ENCODE measurements around the gene KIRREL1. TPM values are rescaled to one million over a fixed set of nuclear protein-coding genes. Genes with fewer than 3 reads are reported as not detected.

The KIRREL1 gene
- total RNA-seq, 1 donor from 2014 or later = 51.6 TPM

GRCh38 chr1:157960773-157961172, 32.7 kb upstream of the KIRREL1 start:
- Mint-ChIP-seq H3K27me3 (peaks cover 45% of the 10 kb centered on the region), H3K4me3 (no peak overlapping the region), H3K36me3 (no peaks in the 10 kb centered on the region), H3K27ac (no peak overlapping the region), H3K9me3 (no peaks in the 10 kb centered on the region), H3K4me1 (ENCODE audit: unreplicated experiment) (peaks cover 7% of the 10 kb centered on the region)
- no peak for TF ChIP-seq CTCF (conservative IDR thresholded peaks at IDR 0.05)
- no peak for DNase-seq (ENCODE audit: extremely low spot score, unreplicated experiment)

- no peak for TF ChIP-seq CTCF (conservative IDR thresholded peaks at IDR 0.05)
- H3K27ac Mint-ChIP-seq = no peak overlapping the region
- no peak overlapping the region for H3K4me3 Mint-ChIP-seq
- H3K9me3 Mint-ChIP-seq = no peaks in the 10 kb centered on the region
- peaks cover 10% of the 10 kb centered on the region for H3K4me1 Mint-ChIP-seq (ENCODE audit: unreplicated experiment)
- no peaks in the 10 kb centered on the region for H3K36me3 Mint-ChIP-seq
- DNase-seq (ENCODE audit: extremely low spot score, unreplicated experiment) = no peak
- peaks cover 41% of the 10 kb centered on the region for H3K27me3 Mint-ChIP-seq
Observed at GRCh38 chr1:157961805-157962762, 31.4 kb upstream of the KIRREL1 start.

GRCh38 chr1:157963713-157964112, 29.7 kb upstream of the KIRREL1 start:
- Mint-ChIP-seq H3K27ac (no peak overlapping the region), H3K4me3 (no peak overlapping the region), H3K36me3 (no peaks in the 10 kb centered on the region), H3K4me1 (ENCODE audit: unreplicated experiment) (peaks cover 10% of the 10 kb centered on the region), H3K9me3 (no peaks in the 10 kb centered on the region), H3K27me3 (peaks cover 32% of the 10 kb centered on the region)
- DNase-seq (ENCODE audit: extremely low spot score, unreplicated experiment) = peak; percentile 78
- TF ChIP-seq CTCF (conservative IDR thresholded peaks at IDR 0.05) = peak; percentile 99

GRCh38 chr1:157965584-157965983, 27.9 kb upstream of the KIRREL1 start:
- no peak for TF ChIP-seq CTCF (conservative IDR thresholded peaks at IDR 0.05)
- Mint-ChIP-seq H3K27me3 (peaks cover 22% of the 10 kb centered on the region), H3K4me1 (ENCODE audit: unreplicated experiment) (peaks cover 10% of the 10 kb centered on the region), H3K36me3 (no peaks in the 10 kb centered on the region), H3K9me3 (no peaks in the 10 kb centered on the region), H3K27ac (peak overlapping the region; percentile 64), H3K4me3 (no peak overlapping the region)
- DNase-seq (ENCODE audit: extremely low spot score, unreplicated experiment) = no peak

- Mint-ChIP-seq H3K4me1 (ENCODE audit: unreplicated experiment) (peaks cover 10% of the 10 kb centered on the region), H3K36me3 (no peaks in the 10 kb centered on the region), H3K27ac (peak overlapping the region; percentile 64), H3K4me3 (peak overlapping the region; percentile 20), H3K27me3 (peaks cover 20% of the 10 kb centered on the region), H3K9me3 (no peaks in the 10 kb centered on the region)
- TF ChIP-seq CTCF (conservative IDR thresholded peaks at IDR 0.05) = no peak
- no peak for DNase-seq (ENCODE audit: extremely low spot score, unreplicated experiment)
Observed at GRCh38 chr1:157966031-157966537, 27.4 kb upstream of the KIRREL1 start.

Measured in type B pancreatic cell (in vitro differentiated cells).